NOMO-1 treated with dmso at 0.1 percent for 144 hours (cell line): ENCODE measurements around the gene PSD2.
A peak's percentile ranks its signal among the peaks of the same experiment; 100 is the strongest.

Source experiments
- DNase-seq: peaks from one replicate; lab custom pipeline; 2025; ENCODE audit not compliant: unreplicated experiment; lab: John Stamatoyannopoulos, UW

The PSD2 gene

GRCh38 chr5:139835656-139836055 is 40.0 kb downstream of the PSD2 start:
- no peak for DNase-seq

GRCh38 chr5:139836469-139837208 is 41.0 kb downstream of the PSD2 start:
- DNase-seq: no peak

GRCh38 chr5:139837711-139838380 is 42.2 kb downstream of the PSD2 start:
- DNase-seq: no peak

GRCh38 chr5:139838381-139839197 is 43.0 kb downstream of the PSD2 start:
- no peak for DNase-seq

- no peak for DNase-seq
Observed at GRCh38 chr5:139839232-139839815, 43.7 kb downstream of the PSD2 start.

- no peak for DNase-seq
Observed at GRCh38 chr5:139839918-139840317, 44.3 kb downstream of the PSD2 start.

GRCh38 chr5:139841549-139841948 is 45.9 kb downstream of the PSD2 start:
- DNase-seq: no peak

- DNase-seq: no peak
Observed at GRCh38 chr5:139842321-139842720, 46.7 kb downstream of the PSD2 start.

GRCh38 chr5:139843991-139844390 is 48.4 kb downstream of the PSD2 start:
- DNase-seq: no peak

GRCh38 chr5:139844472-139845145 is 49.0 kb downstream of the PSD2 start:
- DNase-seq: peak; percentile 36

- no peak for DNase-seq
Observed at GRCh38 chr5:139845846-139846681, 50.5 kb downstream of the PSD2 start.

GRCh38 chr5:139847091-139847490 is 51.5 kb downstream of the PSD2 start:
- DNase-seq: no peak

- peak; percentile 64 for DNase-seq
Observed at GRCh38 chr5:139847790-139848507, 52.3 kb downstream of the PSD2 start.

- no peak for DNase-seq
Observed at GRCh38 chr5:139848508-139849100, 53.0 kb downstream of the PSD2 start.

- DNase-seq: no peak
Observed at GRCh38 chr5:139849501-139849900, 53.9 kb downstream of the PSD2 start.

GRCh38 chr5:139849942-139850341 is 54.3 kb downstream of the PSD2 start:
- no peak for DNase-seq

GRCh38 chr5:139850423-139851016 is 54.9 kb downstream of the PSD2 start:
- DNase-seq: no peak

GRCh38 chr5:139851558-139851957 is 56.0 kb downstream of the PSD2 start:
- no peak for DNase-seq

- DNase-seq: no peak
Observed at GRCh38 chr5:139852696-139853095, 57.1 kb downstream of the PSD2 start.
